Activated naive CD8-positive, alpha-beta T cell (primary cell): ENCODE measurements around the gene PPP1R14C.

Experiments used
- H3K27ac Mint-ChIP-seq: one replicate; pipeline ENCODE4 v1.8.0; 2021; ENCODE audit warnings: mixed read lengths
- H3K27me3 Mint-ChIP-seq: one replicate; pipeline ENCODE4 v1.8.0; 2021; ENCODE audit warnings: mixed read lengths
- H3K36me3 Mint-ChIP-seq: one replicate; pipeline ENCODE4 v1.8.0; 2021; ENCODE audit warnings: mixed read lengths
- H3K4me1 Mint-ChIP-seq: one replicate; pipeline ENCODE4 v1.8.0; 2021; ENCODE audit warnings: low read depth, mixed read lengths
- H3K4me3 Mint-ChIP-seq: one replicate; pipeline ENCODE4 v1.8.0; 2021; ENCODE audit warnings: mild to moderate bottlenecking, mixed read lengths
- H3K9me3 Mint-ChIP-seq: one replicate; pipeline ENCODE4 v1.8.0; 2021; ENCODE audit warnings: low read depth, mixed read lengths

Gene PPP1R14C

GRCh38 chr6:150296890-150297289 is 154.0 kb downstream of the PPP1R14C start:
- Mint-ChIP-seq H3K4me1 (no peaks in the 10 kb centered on the region), H3K36me3 (no peaks in the 10 kb centered on the region), H3K27me3 (peaks cover 3% of the 10 kb centered on the region), H3K4me3 (no peak overlapping the region), H3K27ac (no peak overlapping the region), H3K9me3 (peaks cover 3% of the 10 kb centered on the region)

GRCh38 chr6:150297327-150298029 is 154.6 kb downstream of the PPP1R14C start:
- H3K27ac Mint-ChIP-seq: no peak overlapping the region
- no peaks in the 10 kb centered on the region for H3K4me1 Mint-ChIP-seq
- H3K27me3 Mint-ChIP-seq: peaks cover 3% of the 10 kb centered on the region
- H3K9me3 Mint-ChIP-seq: peaks cover 3% of the 10 kb centered on the region
- no peak overlapping the region for H3K4me3 Mint-ChIP-seq
- no peaks in the 10 kb centered on the region for H3K36me3 Mint-ChIP-seq

GRCh38 chr6:150298030-150298380 is 155.2 kb downstream of the PPP1R14C start:
- no peak overlapping the region for H3K4me3 Mint-ChIP-seq
- H3K9me3 Mint-ChIP-seq: peaks cover 3% of the 10 kb centered on the region
- H3K4me1 Mint-ChIP-seq: no peaks in the 10 kb centered on the region
- no peak overlapping the region for H3K27ac Mint-ChIP-seq
- no peaks in the 10 kb centered on the region for H3K36me3 Mint-ChIP-seq
- H3K27me3 Mint-ChIP-seq: peaks cover 3% of the 10 kb centered on the region

- H3K27ac Mint-ChIP-seq: no peak overlapping the region
- H3K27me3 Mint-ChIP-seq: peaks cover 3% of the 10 kb centered on the region
- peaks cover 3% of the 10 kb centered on the region for H3K9me3 Mint-ChIP-seq
- no peaks in the 10 kb centered on the region for H3K36me3 Mint-ChIP-seq
- no peaks in the 10 kb centered on the region for H3K4me1 Mint-ChIP-seq
- H3K4me3 Mint-ChIP-seq: no peak overlapping the region
Observed at GRCh38 chr6:150298676-150299075, 155.8 kb downstream of the PPP1R14C start.
